Stimulated activated CD4-positive, alpha-beta T cell treated with anti-CD3 and anti-CD28 coated beads, Interleukin-15, amount 100 ng/mL, for 48 hours (primary cell): Measurements from ENCODE around the gene FCER2.

ENCODE experiments used
- DNase-seq, 2 donors: peaks; one replicate each; pipeline ENCODE4 v3.0.0-alpha.2; 2020; ENCODE audit warnings: low read depth in 2 of 2

Gene FCER2

GRCh38 chr19:7677669-7678311, 24.1 kb downstream of the FCER2 start:
- no peak for DNase-seq

GRCh38 chr19:7676854-7677253, 25.1 kb downstream of the FCER2 start, which contains the start of gene MCEMP1:
MCEMP1 (plus strand) TSS chr19:7677090; CDS start chr19:7677121, 31 bp downstream.
- DNase-seq = no peak

DNA sequence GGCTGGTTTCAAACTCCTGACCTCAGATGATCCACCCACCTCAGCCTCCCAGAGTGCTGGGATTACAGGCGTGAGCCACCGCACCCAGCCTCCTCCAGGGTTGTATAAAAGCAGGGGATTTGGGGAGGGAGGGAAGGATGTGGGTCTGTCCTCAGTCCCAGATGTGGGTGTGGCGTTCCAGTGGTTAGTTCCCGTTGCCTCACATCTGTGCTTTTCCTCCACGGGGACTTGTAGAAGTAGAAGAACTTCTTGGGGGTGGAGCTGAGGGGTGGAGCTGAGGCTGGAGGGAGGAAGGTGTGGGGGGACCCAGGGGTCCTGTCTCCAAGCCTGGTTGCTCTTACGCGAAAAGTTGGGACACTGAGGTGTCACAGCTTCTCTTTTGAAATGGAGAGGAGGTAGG, 25.6 kb downstream of the FCER2 start:
- DNase-seq = no peak

DNA sequence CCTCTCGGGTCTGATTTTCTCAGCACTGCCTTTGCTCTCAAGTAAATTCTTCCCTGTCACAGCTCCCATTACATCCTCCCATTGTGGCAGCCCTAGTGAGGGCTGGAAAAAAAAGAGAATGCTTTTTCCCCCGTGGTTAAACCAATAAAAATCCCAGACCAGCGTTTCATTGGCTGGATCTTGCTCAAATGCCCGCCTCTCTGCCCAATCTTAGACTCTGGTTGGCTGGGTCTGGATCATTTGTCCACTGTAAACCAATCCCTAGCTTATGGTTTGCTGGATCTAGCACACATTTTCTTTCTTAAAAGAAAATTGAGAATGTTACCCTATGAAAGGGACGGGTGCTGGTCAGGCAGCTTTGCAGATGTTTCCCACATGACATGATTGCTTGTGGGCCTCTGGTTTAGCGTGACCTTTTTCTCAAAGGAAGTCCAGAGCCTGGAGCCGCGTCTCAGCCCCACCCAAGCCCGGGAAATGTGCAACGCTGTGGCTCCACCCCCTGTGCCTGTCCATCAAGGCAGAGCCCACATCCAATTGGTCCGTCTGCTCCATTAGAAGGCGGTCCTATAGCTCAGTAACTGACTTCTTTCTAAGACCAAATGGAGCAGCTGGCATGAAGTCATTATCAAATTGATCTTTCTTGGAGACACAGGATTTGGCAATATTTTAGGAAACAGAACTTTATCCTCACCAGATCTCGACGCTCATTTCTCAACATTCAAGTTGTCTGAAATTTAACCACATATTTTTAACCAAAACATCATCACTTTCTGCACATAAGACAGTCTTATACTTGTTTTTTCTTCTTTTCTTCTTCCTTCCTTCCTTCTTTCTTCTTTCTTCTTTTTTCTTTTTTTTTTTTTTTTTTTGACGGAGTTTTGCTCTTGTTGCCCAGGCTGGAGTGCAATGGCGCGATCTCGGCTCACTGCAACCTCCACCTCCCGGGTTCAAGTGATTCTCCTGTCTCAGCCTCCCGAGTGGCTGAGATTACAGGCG, 27.6 kb downstream of the FCER2 start:
- no peak for DNase-seq

GRCh38 chr19:7672522-7672921, 29.4 kb downstream of the FCER2 start:
- no peak for DNase-seq

DNA sequence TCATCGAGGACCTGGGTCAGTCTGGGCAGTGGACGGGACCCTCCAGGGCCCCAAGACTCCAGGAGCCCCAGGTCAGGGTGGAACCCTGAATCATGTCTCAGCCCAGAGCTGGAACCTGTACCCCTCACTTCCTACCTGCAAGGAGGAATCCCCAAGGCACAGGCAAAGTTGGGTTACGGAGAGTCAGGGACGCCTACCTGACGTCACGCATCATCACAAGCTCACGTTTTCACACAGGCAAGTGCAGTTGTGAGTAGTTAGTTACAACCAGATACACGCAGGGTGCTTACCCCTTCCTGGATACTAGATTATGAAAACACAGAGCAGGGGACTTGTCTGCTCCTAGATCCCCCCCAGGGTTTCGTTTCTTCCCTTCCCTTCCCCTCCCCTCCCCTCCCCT, 31.1 kb downstream of the FCER2 start:
- no peak for DNase-seq

DNA sequence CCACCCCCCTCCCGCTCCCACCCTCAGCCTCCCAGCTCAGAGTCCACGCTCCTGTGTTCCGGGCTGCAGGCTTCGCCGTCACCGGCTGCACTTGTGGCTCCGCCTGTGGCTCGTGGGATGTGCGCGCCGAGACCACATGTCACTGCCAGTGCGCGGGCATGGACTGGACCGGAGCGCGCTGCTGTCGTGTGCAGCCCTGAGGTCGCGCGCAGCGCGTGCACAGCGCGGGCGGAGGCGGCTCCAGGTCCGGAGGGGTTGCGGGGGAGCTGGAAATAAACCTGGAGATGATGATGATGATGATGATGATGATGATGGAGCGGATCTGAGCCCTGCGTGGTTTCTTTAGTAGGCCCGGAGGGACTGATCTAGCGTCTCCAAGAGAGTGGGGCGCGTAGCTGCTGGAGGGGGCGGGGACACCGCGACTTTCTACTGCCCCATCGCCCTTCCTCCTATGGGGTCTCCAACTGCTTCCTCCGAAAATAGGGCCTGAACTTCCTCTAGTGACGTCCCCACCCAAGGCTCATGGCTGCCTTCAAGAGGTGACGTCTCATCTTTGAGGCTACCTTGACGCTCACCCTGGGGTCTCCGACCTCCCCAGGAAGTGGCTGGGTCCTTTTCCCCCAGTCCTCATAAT, 31.7 kb downstream of the FCER2 start:
- no peak for DNase-seq

DNA sequence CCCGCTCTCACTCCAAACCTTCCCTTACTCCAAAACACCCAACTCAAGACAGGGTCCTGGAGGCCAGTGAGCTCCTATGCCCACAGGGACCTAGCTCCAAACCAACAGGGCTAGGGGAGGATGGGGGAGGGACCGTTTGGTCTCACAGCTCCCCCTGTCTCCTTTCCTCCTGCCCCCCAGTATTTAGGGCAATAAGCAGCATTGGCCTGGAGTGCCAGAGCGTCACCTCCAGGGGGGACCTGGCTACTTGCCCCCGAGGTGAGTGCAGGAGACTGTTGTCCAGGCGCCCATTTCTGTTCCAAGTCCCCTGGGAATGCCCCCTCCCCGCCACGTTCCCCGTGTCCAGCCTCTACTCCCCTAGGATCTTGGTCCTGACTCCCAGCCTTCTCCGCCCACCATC, 32.3 kb downstream of the FCER2 start:
- no peak for DNase-seq

DNA sequence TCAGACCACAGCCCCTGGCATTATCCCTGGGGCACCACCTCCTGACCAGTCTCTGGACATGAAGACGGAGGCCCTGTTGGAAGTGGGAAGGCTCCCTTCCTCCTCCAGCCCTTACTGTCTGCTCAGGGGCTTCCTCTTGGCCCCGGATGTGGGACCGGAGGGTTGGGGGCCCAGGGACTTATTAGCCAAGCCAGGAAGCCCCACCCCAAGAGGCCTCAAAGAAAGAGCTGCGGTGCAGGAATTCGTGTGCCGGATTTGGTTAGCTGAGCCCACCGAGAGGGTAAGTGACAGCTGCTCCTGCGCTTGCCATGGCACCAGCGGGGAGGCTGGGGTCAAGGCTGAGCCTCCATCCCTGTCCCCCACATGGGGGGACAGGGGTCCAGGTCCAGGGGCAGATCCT, 33.1 kb downstream of the FCER2 start, which contains the start of gene RETN:
Gene RETN, plus strand, starts transcription at position 208 of the 400 bp plus-strand sequence. CDS start 278 bp downstream, outside the sequence.
- DNase-seq = no peak

GRCh38 chr19:7665076-7665475, 36.9 kb downstream of the FCER2 start:
- DNase-seq = no peak

DNA sequence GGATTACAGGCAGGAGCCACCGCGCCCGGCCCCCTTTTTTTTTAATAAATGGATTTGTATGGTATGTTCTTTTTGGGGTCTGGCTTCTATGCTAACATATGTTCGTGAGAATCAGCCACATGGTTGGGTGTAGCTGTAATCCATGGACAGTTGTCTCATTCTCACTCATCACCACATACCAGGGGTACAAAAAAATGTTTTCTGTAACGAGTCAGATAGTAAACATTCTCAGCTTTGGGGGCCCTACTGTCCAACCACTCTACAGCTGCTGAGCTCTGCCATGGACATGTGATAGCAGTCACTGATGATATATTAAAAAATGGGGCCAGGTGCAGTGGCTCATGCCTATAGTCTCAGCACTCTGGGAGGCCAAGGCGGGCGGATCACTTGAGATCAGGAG, 38.2 kb downstream of the FCER2 start:
- no peak for DNase-seq

DNA sequence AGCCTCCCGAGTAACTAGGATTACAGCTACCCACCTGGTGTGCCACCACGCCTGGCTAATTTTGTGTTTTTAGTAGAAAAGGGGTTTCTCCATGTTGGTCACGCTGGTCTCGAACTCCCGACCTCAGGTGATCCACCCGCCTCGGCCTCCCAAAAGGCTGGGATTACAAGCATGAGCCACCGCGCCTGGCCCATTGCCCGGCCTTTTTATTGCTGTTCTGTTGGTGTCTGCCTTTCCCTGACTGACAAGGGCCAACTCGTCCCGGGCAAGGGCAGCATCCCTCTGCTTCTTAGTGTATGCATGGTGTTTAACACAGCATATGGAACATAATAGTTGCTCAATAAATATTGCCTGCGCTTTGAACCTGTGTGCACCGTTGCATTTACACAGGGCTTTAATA, 39.3 kb downstream of the FCER2 start:
- no peak for DNase-seq

DNA sequence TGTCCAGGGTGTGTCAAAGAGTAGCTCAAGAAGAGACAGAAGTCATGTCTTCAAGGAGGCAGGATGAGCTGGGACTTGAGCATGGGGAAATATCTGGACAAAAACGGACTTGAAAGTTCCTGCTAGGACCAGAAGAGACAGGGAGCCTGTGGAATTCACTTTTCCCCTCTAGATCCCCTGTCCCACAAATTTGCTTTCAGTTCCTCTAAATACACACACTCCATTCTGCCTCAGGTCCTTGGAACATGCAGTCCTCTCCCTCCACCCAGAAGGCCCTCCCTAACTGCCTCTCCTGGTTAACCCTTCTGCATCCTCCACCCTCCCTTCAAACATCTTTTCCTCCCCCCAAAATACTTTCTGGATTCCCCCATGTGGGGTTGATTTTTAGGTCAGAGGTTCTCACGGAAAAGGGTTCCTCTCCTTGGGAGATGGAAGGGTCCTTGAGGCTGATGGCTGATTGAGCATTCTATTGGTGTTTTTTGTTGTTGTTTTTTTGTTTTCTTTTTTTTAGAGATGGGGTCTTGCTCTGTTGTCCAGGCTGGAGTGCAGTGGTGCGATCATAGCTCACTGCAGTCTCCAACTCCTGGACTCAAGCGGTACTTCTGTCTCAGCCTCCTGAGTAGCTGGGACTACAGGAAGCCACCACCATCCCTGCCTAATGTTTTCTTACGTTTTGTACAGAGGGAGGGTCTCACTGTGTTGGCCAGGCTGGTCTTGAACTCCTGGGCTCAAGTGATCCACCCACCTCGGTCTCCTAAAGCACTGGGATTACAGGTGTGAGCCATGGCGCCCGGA, 40.0 kb downstream of the FCER2 start:
- DNase-seq = no peak

DNA sequence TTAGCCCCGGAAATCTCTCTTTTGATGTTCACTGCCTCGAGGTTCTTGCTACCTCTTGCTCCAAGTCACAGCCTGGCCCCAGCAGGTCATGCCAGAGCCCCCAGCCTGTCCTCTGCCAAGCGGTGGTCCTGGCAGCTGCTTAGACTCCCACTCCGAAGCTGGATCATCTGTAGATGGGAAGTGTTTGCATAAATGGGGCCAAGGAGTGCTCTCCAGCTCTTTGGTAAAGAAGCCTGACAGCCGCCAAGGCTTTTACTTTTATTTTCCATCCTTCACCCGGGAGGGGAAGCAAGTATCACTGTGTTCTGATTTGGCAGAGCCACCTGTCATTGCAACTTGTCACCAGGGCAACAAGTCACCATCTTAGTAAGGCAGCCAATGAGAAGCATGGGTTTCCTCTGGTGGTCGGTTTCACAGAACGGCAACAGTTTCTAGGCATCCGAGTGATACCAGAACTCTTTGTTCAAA, 43.7 kb downstream of the FCER2 start:
- peak; percentile 26 to 27 for DNase-seq

- peak in 1 of 2 donors; percentile 39 for DNase-seq
Observed at GRCh38 chr19:7657131-7657751, 44.7 kb downstream of the FCER2 start.

GRCh38 chr19:7655581-7655980, 46.4 kb downstream of the FCER2 start:
- DNase-seq = no peak

DNA sequence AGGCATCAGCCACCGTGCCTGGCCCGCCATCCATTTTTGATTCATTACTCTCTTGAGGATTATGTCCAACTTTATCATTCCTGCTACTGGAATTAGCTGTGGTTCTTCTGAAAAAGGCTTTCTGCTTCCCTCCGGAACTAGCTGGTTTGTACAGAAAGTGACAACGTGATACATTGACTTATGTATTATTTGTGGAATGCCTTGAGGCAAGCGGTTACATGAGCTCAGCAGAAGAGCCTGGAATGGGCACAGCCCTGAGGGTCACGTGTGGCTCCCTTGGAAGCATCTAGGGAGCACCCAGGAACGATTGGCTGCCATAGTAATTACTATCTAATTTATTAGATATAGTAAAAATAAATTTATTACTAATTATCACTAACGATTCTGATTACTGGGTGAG, 47.5 kb downstream of the FCER2 start:
- DNase-seq = no peak

DNA sequence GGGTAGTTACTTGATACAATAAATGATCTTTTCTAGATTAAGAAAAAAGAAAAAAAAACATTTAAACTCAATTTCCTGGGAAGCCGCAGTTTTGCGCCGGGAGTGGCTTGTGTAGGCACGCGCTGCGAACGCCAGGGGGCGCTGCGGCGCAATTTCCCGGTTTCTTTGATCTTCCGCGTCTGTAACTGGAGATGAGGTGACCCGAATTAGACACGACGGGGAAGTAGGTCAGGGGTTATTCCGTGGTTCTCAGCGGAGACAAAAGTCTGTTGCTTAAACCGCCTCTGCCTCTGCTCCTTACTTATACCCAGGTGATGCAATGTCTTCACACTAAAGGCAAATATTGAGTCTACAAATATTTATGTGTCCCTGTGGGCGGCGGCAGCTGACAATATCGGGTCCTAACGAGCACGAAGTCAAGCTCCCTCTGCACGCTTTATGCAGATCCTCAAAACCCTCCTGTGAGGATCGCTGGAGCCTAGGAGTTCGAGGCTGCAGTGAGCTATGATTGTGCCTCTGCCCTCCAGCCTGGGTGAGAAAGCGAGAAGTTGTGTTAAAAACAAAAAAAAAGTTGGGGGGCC, 49.8 kb downstream of the FCER2 start:
- DNase-seq = peak; percentile 70 to 76

DNA sequence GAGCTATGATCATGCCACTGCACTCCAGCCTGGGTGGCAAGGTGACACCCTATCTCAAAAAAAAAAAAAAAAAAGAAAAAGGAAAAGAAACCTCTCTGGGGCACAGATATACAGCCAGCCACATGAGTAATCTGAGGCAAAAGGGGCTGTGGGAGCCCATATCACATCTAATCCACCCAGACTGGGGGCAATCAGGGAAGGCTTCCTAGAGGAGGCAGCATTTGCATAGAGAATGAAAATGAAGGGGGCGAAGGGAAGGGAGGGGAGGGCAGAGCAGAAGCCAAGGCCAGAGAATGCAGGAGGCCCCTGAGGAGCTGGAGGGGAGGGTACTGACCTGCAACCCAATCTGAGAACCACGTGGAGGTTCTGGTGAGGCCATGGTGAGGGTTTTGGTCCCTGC, 51.8 kb downstream of the FCER2 start:
- DNase-seq = no peak

DNA sequence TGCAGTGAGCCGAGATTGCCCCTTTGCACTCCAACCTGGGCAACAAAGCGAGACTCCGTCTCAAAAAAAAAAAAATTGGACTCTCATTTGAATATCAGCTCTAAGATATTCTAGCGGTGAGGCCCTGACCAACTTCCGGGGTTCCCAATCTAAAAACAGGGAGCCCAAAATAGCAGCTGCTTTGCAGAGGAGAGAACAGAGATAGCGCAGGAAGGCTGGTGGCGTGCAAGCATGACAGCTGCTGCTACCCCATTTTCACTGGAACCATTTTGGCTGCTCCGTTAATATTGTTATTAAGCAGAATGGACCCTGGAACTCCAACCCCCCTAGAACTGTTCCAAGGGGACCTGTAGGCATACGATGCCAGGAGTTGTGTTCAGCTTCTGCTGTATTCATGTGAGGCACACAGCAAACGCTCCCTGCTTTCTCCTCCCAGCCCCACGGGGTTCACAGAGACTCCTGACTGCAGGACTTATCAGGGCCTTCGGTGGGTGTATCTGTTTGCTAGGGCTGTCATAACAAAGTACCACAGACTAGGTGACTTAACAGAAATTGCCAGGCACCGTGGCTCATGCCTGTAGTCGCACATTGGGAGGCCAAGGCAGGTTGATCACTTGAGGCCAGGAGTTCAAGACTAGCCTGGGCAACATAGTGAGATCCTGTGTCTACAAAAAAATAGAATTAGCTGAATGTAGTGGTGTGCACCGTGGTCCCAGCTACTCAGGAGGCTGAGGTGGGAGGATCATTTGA, 53.5 kb downstream of the FCER2 start:
- no peak for DNase-seq
